ENCODE measurements around the gene TECTA.

TECTA gene

DNA sequence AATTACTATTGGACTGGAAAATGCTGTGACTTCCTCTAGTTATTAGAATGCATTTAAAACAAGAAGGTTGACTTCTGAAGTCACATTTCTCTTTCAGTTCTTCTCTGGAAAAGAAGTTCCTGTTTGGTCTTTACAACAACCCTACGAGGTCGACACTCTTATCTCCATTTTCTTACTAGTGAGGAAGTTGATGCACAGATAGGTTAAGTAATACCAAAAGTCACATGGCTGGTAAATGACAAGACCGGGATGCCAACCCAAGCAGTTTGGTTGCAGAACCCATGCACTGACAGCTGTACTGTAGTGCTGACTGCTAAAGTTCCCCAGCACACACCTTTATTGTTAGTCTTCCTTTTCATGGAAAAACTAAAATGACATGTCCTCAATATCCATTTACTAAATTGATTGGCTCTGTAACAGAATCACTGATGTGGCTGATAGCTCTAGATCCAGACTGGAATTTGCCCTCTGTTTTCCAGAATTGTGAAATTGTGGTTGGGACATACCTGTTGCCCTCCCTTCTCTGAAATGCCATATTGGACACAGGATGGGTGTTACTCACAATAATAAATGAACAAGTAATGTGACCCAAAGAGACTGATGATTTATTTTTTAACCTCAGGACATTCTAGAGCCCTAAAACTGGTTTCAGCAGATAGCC lies 9.4 kb upstream of the TECTA start:
- no peak for TF ChIP-seq CTCF (IDR thresholded peaks at IDR 0.05; ENCODE audit: insufficient read depth, missing control alignments)
- DNase-seq (ENCODE audit: insufficient read length, low spot score): no peak
- FAIRE-seq: no peak

GRCh38 chr11:121095561-121095960 lies 5.5 kb upstream of the TECTA start:
- FAIRE-seq (no peak), DNase-seq (ENCODE audit: insufficient read length, low spot score) (no peak)
- no peak for TF ChIP-seq CTCF (IDR thresholded peaks at IDR 0.05; ENCODE audit: insufficient read depth, missing control alignments)

GRCh38 chr11:121099364-121099763 lies 1.7 kb upstream of the TECTA start:
- no peak for TF ChIP-seq CTCF (IDR thresholded peaks at IDR 0.05; ENCODE audit: insufficient read depth, missing control alignments)
- no peak for FAIRE-seq
- DNase-seq (ENCODE audit: insufficient read length, low spot score): no peak

GRCh38 chr11:121099885-121100284 lies 1.2 kb upstream of the TECTA start:
- DNase-seq (ENCODE audit: insufficient read length, low spot score) (no peak), FAIRE-seq (no peak)
- TF ChIP-seq CTCF (IDR thresholded peaks at IDR 0.05; ENCODE audit: insufficient read depth, missing control alignments): no peak

- FAIRE-seq: no peak
- no peak for DNase-seq (ENCODE audit: insufficient read length, low spot score)
Observed at GRCh38 chr11:121104312-121104762, 3.3 kb downstream of the TECTA start.

DNA sequence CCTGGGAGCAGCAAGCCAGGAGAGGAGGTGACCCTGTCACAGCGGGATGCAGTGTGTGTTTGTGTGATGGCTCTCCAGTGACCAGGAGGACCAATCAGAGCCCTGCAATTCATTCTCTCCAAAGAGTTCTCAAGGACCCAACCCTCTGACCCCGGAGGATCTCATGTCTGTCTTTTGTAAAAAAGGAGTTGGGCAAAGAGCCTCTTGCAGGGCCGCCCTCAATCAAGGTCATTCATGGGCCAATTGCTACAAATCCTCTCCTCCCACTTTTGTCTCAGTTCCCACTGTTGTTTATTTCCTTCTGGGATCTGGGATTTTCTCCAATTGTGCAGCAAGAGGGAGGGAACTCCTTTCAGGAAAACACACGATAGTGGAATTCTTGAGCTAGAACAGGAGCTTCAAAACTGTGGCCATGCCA lies 4.0 kb downstream of the TECTA start:
- FAIRE-seq (no peak), DNase-seq (ENCODE audit: insufficient read length, low spot score) (no peak)
- no peak for TF ChIP-seq CTCF (IDR thresholded peaks at IDR 0.05; ENCODE audit: insufficient read depth, missing control alignments)

More at GRCh38 chr11:121104312-121104762, 3.3 kb downstream of the TECTA start:
- TF ChIP-seq CTCF (IDR thresholded peaks at IDR 0.05; ENCODE audit: insufficient read depth, missing control alignments): peak; percentile 3

DNA sequence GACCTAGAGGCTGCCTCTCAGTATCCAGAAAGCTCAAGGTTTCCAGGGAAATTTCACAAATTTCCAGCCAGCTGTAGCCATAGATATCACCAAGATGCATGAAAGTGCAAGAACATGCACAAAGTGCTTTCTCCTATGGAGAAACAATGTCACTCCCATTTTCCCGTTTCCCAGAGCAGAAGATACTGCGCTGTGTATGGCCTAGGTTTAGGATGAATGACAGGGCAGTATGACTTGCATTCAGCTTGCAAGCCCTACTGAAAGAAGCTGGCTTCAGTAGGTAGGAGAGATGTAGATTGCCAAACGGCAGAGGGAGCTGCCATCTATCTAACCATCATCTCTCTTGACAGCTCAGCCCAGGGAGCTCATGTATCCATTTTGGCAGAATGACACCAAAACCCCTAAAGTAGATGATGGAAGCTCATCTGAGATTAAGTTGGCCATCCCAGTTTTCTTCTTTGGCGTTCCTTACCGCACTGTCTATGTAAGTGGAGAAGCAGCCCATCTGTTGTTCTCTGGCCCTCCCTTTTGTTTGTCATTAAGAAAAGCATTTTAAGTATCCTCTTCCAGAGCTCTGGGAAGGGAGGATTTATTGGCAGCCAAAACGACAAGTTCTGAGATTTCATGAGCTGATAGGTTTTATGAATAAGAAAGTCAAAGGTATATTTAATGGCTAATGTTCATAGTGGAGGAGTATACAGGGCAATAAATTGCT lies 4.6 kb downstream of the TECTA start:
- FAIRE-seq (no peak), DNase-seq (ENCODE audit: insufficient read length, low spot score) (no peak)
- peak; percentile 39 for TF ChIP-seq CTCF (IDR thresholded peaks at IDR 0.05; ENCODE audit: insufficient read depth, missing control alignments)
